Right renal pelvis (tissue), 4 donors: ENCODE data around the gene DPEP2. TPM values are rescaled to one million over a fixed set of nuclear protein-coding genes. Genes with fewer than 3 reads are reported as not detected.

Source experiments
- DNase-seq, 4 donors: peaks; one replicate each; pipeline ENCODE4 v3.0.0-alpha.2; 2013; ENCODE audit warnings: low read depth in 4 of 4, low spot score in 3 of 4, missing footprints in 1 of 4
- polyA plus RNA-seq, 4 donors: library from polyadenylated mRNA; unstranded; fragments of 120-200 nt; gene quantifications; one replicate each; pipeline ENCODE4 v1.2.1, GENCODE V29; 2013; ENCODE audit not compliant: insufficient read length in 4 of 4

The DPEP2 gene
- polyA plus RNA-seq, 4 donors = 0.44 to 0.78 (median 0.70) TPM

DNA sequence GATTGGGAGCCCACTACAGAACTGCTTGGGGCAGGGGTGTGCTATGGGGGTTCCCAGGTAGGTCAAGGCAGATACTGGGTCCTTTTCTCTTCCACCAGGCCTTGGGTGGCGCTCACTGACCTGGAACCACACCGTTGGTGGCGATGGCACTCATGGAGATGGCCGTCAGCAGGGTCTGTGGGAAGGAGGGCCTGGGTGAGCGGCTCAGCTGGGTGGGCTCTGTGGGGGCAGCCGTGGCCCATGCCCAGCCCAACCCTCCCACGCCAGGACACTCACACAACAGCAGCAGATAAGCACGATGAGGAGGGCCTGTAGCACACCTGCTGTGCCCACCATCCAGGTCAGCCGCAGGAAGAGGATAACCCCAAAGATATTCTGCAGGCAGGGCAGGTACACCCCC, 41.7 kb downstream of the DPEP2 start:
- no peak for DNase-seq

- DNase-seq = no peak
These were observed 44.7 kb downstream of the DPEP2 start for GRCh38 chr16:67954421-67955196.

DNA sequence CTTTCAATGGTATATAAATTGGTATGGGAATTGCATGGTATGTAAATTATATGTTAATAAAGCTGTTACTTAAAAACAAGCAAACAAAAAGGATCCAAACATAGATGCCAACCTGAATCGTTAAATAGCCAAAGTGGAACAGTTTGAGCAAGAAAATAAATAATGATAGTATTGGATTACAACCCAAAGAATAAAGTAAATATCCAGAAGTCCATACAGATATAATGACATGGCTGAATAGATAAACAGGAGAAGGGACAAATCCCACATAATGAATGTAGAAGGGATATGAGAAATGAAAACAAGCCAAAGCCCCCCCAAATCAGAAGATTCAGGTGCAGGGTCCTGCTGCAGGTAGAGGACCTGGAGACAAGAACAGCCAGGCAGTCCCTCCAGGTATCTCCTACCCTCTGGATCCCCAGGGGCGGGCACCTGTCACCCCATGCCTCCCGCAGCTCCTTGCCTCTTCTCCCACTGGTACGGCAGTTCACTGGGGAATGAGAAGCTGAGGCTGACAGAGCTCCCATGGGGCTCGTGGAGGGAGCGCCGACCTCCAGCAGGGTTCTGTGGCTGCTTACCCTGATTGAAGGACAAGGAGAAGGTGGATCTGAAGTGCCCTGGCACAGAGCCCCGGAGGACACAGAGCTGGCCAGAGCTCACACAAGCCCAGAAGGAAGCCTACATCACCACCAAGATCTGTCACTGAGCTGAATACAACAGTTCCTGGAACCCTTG, 45.5 kb downstream of the DPEP2 start:
- no peak for DNase-seq

- no peak for DNase-seq
These were observed 47.8 kb downstream of the DPEP2 start for GRCh38 chr16:67951485-67951884.

DNA sequence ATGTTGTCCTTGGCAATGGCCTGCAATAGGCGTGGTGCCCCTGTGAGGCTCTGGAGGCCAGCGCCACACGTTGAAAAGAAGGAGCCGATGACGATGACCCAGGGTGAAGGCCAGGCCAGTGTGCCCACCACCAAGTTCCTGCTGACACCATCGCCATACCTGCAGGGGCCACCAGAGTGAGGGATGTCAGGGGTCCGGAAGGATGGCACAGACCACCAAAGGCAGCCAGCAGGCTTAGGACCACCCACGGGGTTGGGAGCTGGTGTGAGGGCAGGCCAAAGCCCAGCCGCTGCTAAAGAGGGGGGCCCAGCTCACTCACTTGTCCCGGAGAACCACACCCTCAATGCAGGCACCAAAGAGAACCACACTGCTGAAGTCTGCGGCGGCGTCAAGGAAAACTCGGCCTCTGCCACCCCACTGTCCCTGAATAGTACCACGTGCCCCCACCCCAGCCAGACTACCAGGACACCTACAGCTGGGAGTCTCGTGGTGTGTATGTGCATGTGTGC, 48.9 kb downstream of the DPEP2 start:
- no peak for DNase-seq

DNA sequence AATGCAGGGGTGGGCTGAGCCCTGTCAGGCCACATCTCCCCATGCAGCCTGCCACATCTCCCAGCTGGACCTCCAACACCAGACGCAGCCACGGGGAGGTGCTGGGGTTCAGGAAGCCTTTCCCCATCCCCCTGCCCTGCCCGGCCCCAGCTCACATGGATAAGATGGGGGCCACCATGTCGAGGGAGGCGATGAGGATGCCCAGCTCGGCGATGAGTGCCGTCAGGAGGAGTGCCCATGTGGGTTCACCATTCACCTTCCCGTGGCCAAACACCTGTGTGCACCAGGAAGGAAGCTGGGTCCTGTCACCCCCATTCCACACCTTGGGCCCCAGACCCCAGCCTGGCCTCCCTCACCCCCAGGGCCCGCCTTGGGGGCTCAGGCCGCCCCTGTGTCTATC, 49.6 kb downstream of the DPEP2 start:
- no peak for DNase-seq

DNA sequence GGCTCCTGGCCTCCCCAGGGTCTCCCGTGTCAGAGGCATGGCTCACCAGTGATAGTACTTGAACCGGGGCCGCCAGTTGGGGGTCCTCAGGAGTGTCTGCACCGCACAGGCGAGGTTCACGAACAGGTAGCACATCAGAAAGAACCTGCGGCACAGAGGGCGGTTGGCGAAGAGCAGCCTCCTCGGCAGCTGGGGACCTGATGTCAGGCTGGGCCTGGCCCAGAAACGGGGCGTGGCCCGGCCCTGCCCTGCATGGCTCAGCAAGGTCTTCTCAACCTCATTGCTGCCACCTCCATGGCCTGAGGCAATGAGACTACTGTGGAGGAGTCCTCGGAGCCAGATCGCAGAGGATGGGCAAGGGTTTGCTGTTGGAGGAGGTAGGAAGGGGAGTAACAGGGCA, 51.3 kb downstream of the DPEP2 start:
- DNase-seq = no peak

- DNase-seq = no peak
These were observed 52.2 kb downstream of the DPEP2 start for GRCh38 chr16:67946966-67947558.

GRCh38 chr16:67946128-67946569, 53.1 kb downstream of the DPEP2 start:
- no peak for DNase-seq

- DNase-seq = no peak
These were observed 53.8 kb downstream of the DPEP2 start for GRCh38 chr16:67945392-67945933.

DNA sequence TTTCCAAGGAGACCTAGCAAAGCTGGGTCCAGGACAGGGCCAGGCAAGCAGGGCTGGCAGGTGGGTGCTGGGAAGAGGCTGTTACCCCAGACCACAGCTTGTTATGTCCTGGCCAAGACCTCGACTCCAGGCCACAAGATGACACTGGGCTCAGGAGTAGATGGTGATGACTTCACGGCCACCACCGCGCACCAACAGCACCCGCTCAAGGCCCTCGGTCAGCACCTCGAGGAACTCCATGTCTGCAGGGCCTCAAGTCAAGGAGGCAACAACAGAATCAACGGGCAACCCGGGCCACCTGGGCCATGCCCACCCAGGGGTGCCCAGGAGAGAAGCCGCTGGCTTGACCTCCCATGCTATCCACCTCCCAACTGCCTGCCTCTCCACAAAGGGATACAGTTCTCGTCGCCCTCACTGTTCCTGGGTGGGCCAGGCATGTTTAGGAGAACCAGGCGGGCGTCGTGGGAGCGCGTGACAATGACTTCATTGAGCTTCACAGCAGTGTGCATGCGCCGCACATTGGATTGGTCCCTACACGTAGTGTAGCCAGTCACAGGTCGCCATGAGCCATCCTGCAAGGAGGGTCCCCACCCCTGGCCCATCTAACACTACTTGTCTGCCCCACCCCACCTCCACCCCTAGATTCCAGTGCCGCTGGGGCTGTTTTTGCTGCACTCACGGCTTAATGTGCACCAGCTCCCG, 54.4 kb downstream of the DPEP2 start:
- no peak for DNase-seq

DNA sequence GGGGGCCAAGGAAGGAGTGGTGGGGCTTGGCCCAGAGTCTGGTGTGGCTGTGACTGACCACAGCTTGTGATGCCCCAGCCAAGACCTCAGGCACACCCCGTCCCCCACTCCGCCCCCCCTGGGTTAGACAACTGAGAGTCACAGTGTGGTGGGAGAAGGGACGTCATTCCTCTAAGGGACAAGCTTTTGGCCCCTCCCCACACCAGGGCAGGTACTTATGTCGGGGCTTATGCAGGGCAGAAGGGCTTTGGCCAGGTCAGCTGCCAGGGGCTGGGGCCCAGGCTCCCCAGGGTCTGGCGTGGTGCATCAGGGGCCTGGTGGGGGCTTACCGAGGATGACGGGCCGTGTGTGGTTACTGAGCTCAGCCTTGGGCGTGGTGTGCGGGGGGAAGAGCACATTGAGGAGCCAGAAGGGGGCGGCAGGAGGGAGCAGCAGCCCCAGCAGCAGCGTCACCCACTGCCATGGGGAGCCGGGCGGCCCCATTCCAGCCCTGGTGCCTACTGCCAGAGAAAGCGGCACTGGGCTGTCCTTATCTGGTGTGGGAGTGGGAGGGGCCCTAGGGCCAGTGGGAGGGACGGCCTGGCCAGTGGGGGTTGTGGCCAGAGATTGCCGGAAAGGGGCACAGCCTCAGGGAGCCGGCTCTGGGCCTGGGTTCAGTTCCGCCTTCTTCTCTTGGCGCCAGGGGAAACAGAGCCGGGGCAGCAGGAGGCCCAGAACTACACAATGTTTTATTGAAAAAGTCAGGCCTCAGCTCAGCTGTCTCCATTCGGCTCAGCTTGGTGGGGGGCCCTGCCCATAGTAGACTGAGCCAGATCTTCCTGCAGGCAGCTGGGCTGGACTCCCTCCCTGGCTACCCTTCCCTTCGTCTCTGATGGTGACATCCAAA, 55.4 kb downstream of the DPEP2 start, which contains the start of gene LCAT:
Gene LCAT (minus strand): TSS at position 502 of the 886 bp plus-strand sequence. CDS start 19 bp downstream, at position 483.
- no peak for DNase-seq

DNA sequence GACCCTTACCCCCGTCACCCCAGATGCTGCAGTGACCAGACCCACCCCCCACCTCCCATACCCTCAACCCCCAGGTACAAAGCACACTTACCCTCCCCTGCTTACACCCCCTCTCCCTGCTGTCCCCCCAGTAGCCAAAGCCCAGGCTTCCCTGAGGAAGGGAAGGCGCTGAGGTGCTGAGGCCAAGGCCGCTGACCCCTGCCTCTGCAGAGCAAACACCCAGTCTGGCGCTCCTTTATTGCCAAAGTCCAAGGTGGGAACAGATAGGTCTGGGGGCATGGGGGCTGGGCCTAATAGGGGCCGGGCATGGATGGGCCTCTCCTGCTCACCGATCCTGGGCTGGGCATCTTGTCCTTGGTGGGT, 56.0 kb downstream of the DPEP2 start:
- no peak for DNase-seq

DNA sequence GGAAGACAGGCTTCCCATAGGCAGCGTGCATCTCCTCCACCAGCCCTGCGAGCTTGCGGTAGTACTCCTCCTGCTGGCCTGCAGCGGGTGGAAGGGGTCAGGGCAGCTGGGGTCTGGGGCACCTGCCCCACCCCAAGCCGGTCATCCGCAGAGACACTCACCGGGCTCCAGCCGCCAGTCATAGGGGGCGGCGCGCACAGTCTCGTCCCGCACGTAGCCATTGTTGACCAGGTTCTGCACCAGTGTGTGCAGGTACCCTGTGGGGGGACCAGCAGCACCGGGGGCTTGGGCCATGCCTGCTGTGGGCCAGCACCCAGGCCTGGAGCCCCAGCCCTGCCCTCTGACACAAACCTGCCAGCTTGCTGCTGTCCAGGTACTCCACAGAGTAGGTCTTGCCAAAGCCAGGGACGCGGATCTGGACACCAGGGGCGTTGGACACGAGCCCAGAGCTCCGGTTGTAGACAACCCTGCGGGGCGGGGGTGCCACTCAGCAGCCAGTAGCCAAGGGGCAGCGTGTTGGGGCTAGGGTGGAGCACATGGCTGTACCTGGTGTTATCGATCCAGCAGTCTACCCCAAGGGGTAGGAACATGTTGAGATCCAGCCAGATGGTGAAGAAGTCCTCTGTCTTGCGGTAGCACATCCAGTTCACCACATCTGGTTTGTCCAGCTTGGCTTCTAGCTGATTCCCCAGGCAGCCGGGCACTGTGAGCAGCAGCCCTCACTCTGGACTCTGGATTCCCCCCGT, 56.6 kb downstream of the DPEP2 start:
- DNase-seq = no peak

DNA sequence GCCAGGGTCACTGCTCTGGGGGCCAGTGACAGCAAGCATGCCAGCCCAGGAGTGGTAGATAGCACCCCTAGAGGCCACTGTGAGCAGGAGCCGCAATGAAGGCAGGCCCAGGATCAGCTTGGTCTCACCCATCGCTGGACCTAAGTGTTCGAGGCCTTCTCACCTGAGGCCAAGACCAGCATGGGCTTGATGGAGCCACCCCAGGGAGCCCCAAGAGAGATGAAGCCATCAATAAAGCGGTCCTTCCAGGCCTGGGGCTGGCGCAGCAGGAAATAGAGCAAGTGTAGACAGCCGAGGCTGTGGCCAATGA, 57.1 kb downstream of the DPEP2 start:
- no peak for DNase-seq

- DNase-seq = no peak
These were observed 57.6 kb downstream of the DPEP2 start for GRCh38 chr16:67941469-67942199.

GRCh38 chr16:67940446-67941089, 58.7 kb downstream of the DPEP2 start:
- no peak for DNase-seq
